ENCODE measurements around the gene ACTA2.

ACTA2 gene

DNA sequence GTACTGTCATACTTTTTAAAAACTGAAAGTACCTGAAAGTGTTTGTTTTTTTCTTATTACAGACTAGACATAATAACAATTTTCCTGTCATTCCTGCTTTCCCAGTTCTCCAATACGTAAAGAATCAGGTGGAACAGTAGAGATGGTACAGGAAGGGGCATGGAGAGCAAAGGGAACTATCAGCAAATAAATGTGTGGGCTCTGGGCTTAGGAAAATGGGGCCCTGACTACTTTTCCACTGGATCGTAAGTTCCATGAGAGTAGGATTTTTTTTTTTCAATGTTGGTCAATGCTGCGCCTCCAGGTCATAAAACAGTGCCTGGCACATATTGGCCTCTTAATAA is 22.8 kb upstream of the ACTA2 start:
- TF ChIP-seq, protein P1, sequence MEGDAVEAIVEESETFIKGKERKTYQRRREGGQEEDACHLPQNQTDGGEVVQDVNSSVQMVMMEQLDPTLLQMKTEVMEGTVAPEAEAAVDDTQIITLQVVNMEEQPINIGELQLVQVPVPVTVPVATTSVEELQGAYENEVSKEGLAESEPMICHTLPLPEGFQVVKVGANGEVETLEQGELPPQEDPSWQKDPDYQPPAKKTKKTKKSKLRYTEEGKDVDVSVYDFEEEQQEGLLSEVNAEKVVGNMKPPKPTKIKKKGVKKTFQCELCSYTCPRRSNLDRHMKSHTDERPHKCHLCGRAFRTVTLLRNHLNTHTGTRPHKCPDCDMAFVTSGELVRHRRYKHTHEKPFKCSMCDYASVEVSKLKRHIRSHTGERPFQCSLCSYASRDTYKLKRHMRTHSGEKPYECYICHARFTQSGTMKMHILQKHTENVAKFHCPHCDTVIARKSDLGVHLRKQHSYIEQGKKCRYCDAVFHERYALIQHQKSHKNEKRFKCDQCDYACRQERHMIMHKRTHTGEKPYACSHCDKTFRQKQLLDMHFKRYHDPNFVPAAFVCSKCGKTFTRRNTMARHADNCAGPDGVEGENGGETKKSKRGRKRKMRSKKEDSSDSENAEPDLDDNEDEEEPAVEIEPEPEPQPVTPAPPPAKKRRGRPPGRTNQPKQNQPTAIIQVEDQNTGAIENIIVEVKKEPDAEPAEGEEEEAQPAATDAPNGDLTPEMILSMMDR (conservative IDR thresholded peaks at IDR 0.05; ENCODE audit: low read depth, low read length), result no peak
- H3K4me3 ChIP-seq (ENCODE audit: low read length), result no peak overlapping the region
- DNase-seq (ENCODE audit: low read depth), result no peak

DNA sequence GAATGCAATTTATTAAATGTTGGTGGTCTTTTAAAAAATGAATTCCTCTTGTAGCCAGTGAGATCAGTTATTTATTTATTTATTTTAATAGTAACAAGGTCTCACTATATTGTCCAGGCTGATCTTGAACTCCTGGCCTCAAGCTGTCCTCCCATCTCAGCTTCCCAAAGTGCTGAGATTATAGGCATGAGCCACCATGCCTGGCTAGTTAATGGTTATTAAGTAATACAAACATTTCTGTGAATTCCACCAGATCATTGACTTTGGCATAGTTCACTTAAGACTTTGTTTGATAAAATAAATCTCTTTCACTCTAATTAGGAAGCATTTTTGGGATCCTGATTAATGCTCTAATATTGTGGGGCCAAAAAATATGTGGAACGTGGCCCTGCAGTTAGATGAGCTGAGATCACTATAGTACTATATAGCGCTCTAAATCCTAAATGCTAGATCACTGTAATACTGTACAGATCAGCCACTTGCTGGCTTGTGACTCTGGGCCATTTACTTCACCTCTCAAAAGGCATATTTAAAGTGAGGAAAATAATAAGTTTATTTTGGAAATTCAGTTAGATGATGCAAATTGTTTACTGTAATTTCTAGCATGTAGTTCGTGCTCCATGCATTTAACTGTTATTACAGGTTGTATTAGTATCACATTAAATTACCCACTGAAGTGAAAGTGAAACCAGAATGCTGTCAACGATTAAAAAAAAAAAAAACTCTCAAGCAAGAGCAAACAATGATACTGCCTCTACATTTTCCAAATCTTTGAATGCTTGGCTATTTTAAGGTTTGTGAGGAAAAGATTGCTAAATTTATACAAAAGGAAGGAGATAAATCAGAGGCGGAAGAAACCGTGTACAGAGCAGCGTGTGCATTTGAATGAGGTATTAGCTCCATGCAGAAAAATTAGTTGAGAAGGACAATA is 22.1 kb upstream of the ACTA2 start:
- no peak overlapping the region for H3K4me3 ChIP-seq (ENCODE audit: low read length)
- no peak for DNase-seq (ENCODE audit: low read depth)
- TF ChIP-seq, protein P1 (conservative IDR thresholded peaks at IDR 0.05; ENCODE audit: low read depth, low read length), result no peak

DNA sequence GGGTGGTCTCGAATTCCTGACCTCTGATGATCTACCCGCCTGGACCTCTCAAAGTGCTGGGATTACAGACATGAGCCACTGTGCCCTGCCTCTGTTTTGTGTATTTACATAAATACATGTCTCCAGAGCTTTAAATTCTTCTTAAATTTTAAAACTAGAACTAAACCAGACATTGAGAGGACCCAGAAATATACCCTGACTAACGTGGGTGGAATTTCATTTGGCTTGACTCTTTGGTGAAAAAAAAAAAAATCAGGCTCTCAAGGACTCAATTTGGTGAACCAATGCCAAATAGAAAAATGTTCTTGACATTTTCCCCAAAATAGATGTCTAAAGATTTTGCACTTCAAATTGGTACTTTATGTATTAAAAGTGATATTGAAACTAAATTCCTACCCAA is 21.4 kb upstream of the ACTA2 start:
- TF ChIP-seq, protein P1 (conservative IDR thresholded peaks at IDR 0.05; ENCODE audit: low read depth, low read length), result no peak
- no peak for DNase-seq (ENCODE audit: low read depth)
- no peak overlapping the region for H3K4me3 ChIP-seq (ENCODE audit: low read length)

DNA sequence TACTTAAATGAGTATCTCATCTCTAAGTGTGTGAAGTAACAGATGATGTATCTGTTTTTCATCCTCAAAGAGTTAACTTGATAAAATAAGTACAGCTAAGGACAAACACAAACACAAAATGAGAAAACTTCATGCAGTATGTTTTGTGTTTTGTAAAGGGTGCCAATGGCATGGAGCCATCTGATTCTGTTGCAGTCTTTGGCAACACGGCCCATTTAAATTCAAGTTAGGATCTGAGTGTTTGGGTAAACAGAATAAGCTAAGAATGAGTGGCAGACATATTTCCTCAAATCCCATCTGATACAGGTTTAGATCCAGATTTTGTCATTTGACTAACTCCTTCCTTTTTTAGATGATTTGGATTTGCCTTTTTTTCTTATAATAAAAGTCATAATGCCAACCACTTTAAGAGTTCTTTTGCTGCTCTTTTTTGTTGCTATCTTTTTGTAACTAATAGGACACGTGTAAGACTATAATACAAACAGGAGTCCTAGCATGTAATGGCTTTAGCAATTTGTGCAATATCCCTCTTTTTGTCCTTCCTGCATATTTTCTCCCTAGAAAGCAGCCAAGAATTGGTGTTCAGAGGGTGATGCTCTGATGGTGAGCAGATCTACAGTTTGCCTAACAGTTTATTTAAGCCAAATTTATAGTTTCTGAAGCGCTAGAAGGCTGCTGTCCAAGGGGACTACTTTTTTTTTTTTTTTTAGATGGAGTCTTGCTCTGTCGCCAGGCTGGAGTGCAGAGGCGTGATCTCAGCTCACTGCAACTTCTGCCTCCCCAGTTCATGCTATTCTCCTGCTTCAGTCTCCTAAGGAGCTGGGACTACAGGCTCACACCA is 18.9 kb upstream of the ACTA2 start:
- DNase-seq (ENCODE audit: low read depth), result no peak
- H3K4me3 ChIP-seq (ENCODE audit: low read length), result no peak overlapping the region
- TF ChIP-seq, protein P1 (conservative IDR thresholded peaks at IDR 0.05; ENCODE audit: low read depth, low read length), result no peak

DNA sequence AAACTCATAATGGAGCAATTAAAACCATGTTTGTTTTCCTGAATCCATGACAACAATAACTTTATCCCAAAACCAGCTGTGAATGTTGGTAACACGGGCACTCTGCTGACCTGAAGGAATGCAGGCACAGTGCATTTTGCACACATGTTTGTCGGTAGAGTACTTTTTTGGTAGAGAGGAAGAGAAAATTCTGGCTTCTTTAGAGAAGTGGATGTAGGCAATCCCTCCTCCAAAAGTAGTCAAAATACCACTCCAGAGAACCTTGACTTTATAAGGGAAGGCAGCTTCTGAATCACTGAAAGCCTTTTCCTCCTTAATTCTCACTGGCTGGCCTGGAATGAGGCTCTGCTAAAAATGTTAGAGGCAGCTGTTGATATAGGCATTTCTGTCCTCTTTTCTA is 15.8 kb upstream of the ACTA2 start:
- TF ChIP-seq, protein P1 (conservative IDR thresholded peaks at IDR 0.05; ENCODE audit: low read depth, low read length), result no peak
- H3K4me3 ChIP-seq (ENCODE audit: low read length), result no peak overlapping the region
- DNase-seq (ENCODE audit: low read depth), result no peak

DNA sequence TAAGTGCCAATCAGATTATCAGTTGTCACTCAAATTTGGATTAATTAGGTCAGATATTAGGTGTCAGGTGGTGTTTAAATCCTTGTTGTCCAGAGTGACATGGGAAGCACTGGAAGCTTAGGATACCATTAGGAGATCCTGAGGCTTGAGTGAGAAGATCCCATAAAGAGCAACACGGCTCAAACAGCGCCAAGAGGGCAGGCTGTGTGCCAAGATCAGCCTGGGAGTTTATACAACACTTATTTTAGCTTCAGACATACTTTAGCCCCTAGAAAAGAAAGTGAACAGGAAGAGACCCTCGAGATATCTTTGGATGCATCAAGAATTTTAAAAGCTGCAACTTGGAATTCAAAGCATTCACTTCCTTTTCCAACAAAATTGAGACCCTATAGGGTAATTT is 14.2 kb upstream of the ACTA2 start:
- DNase-seq (ENCODE audit: low read depth), result no peak
- TF ChIP-seq, protein P1 (conservative IDR thresholded peaks at IDR 0.05; ENCODE audit: low read depth, low read length), result no peak

More for the DNA sequence above, 14.2 kb upstream of the ACTA2 start:
- no peak overlapping the region for H3K4me3 ChIP-seq (ENCODE audit: low read length)

Data from retinal pigment epithelial cell (primary cell).